HepG2 (cell line): ENCODE results near the gene ATAD3C. TPM values are rescaled to one million over a fixed set of nuclear protein-coding genes. Genes with fewer than 3 reads are reported as not detected.
A peak's percentile ranks its signal among the peaks of the same experiment; 100 is the strongest.

Source experiments
- HNF4A ChIP-seq: sonication (generic); formaldehyde crosslinking; IDR thresholded peaks from 2 replicates; pipeline ENCODE4 v1.4.0; 2020; ENCODE audit warnings: missing genetic modification reagents
- KDM1A ChIP-seq: IDR thresholded peaks from 2 replicates; pipeline ENCODE4 v1.6.1; 2016; ENCODE audit warnings: missing compliant biosample characterization
- MAFG ChIP-seq: sonication (generic); formaldehyde crosslinking; IDR thresholded peaks from 2 replicates; pipeline ENCODE4 v1.5.1; 2020; ENCODE audit warnings: mild to moderate bottlenecking, missing genetic modification reagents
- PATZ1 ChIP-seq: sonication (generic); formaldehyde crosslinking; IDR thresholded peaks from 2 replicates; pipeline ENCODE4 v1.4.0; 2020; ENCODE audit warnings: missing genetic modification reagents
- PRDM4 ChIP-seq: sonication (generic); formaldehyde crosslinking; IDR thresholded peaks from 2 replicates; pipeline ENCODE4 v1.9.0; 2021; ENCODE audit warnings: missing genetic modification reagents, borderline replicate concordance
- SALL2 ChIP-seq: sonication (generic); formaldehyde crosslinking; IDR thresholded peaks from 2 replicates; pipeline ENCODE4 v1.8.1; 2023; ENCODE audit warnings: mild to moderate bottlenecking, missing genetic modification reagents, inconsistent platforms
- ZNF160 ChIP-seq: sonication (generic); formaldehyde crosslinking; IDR thresholded peaks from 2 replicates; pipeline ENCODE4 v1.8.0; 2022; ENCODE audit warnings: mild to moderate bottlenecking, inconsistent platforms, missing genetic modification reagents
- ZNF318 ChIP-seq: sonication (generic); formaldehyde crosslinking; IDR thresholded peaks from 2 replicates; pipeline ENCODE4 v1.4.0; 2020; ENCODE audit warnings: mild to moderate bottlenecking, missing genetic modification reagents
- ZNF343 ChIP-seq: sonication (generic); formaldehyde crosslinking; IDR thresholded peaks from 2 replicates; pipeline ENCODE4 v1.4.0; 2020; ENCODE audit warnings: mild to moderate bottlenecking, missing genetic modification reagents
- ZNF432 ChIP-seq: sonication (generic); formaldehyde crosslinking; IDR thresholded peaks from 2 replicates; pipeline ENCODE4 v1.5.0; 2020; ENCODE audit warnings: missing genetic modification reagents, mild to moderate bottlenecking, borderline replicate concordance
- ZNF513 ChIP-seq: sonication (generic); formaldehyde crosslinking; conservative IDR thresholded peaks from 2 replicates; pipeline ENCODE4 v1.5.0; 2020; ENCODE audit warnings: missing genetic modification reagents
- ZNF558 ChIP-seq: sonication (generic); formaldehyde crosslinking; IDR thresholded peaks from 2 replicates; pipeline ENCODE4 v1.9.0; 2022; ENCODE audit warnings: mild to moderate bottlenecking, missing genetic modification reagents, borderline replicate concordance
- ZNF75D ChIP-seq: sonication (generic); formaldehyde crosslinking; IDR thresholded peaks from 2 replicates; pipeline ENCODE4 v1.8.1; 2023; ENCODE audit warnings: missing genetic modification reagents, mild to moderate bottlenecking, borderline replicate concordance
- polyA plus RNA-seq, 8 experiments: library from polyadenylated mRNA; depleted of rRNA in 3 of 8; stranded (reverse) in 7 of 8; unstranded in 1 of 8; fragments of >200 nt; fragmentation: Illumina TruSeq in 4 of 8; extraction: Trizol in 4 of 8; gene quantifications; 2 replicates each; pipeline versions ENCODE4 v1.2.1 to v1.2.3, GENCODE V29; 2011 to 2016; ENCODE audit warnings: low read depth in 4 of 8, missing spikeins in 1 of 8, mixed read lengths in 1 of 8; ENCODE audit not compliant: insufficient read depth in 1 of 8
- total RNA-seq, 5 experiments: library from RNA; depleted of rRNA; stranded (reverse); fragments of >200 nt; fragmentation: Illumina TruSeq; extraction: Trizol; gene quantifications; 2 replicates each; pipeline ENCODE4 v1.2.3, GENCODE V29; 2016; ENCODE audit warnings: low read depth in 1 of 5

Gene ATAD3C
- total and polyA plus RNA-seq, 2 of the 13 experiments (the other 11 are each of a cell fraction or from before 2014, with no cell fraction given): 2.4 to 3.2 TPM

GRCh38 chr1:1435106-1435903, 14.2 kb upstream of the ATAD3C start, which contains the start of gene VWA1 (continued):
- TF ChIP-seq ZNF558 (CRISPR knock-in tag) (peak; percentile 70; the same call in 1 of the 2 replicates), PATZ1 (peak; percentile 34; the same call in 1 of the 2 replicates), MAFG (no peak), ZNF432 (CRISPR knock-in tag) (no peak), ZNF318 (0 out of 2 replicates have a peak, but pooled peaks have one; percentile 15), ZNF75D (no peak), ZNF513 (CRISPR knock-in tag) (no peak), SALL2 (CRISPR knock-in tag) (peak; percentile 59; the same call in 1 of the 2 replicates), KDM1A (CRISPR knock-in tag) (no peak; the same call in 1 of the 2 replicates), HNF4A (CRISPR knock-in tag) (no peak), PRDM4 (no peak), ZNF343 (CRISPR knock-in tag) (no peak; the same call in 1 of the 2 replicates), ZNF160 (CRISPR knock-in tag) (peak; percentile 63; the same call in 1 of the 2 replicates)
